ENCODE data around the gene NFATC2IP. TPM values are rescaled to one million over a fixed set of nuclear protein-coding genes. Genes with fewer than 3 reads are reported as not detected.
A peak's percentile ranks its signal among the peaks of the same experiment; 100 is the strongest.

Gene NFATC2IP
- total and polyA plus RNA-seq, 9 of the 15 experiments (the other 6 are each of a cell fraction or from before 2014, with no cell fraction given) = 15.6 to 106 (median 46.9) TPM

- 89% methylated on average over 8 of the region's 10 CpGs for WGBS (ENCODE audit: insufficient coverage, low coverage, missing lambda C conversion rate)
- Histone ChIP-seq H3K4me3 (no peak overlapping the region), H3K9me1 (ENCODE audit: control insufficient read depth, insufficient read depth, low read length) (peaks cover 3% of the 10 kb centered on the region), H3K27ac (ENCODE audit: extremely low read depth, low read depth, low read length) (no peak overlapping the region), H4K20me1 (replicated peaks; ENCODE audit: control insufficient read depth, insufficient read depth, low read length) (no peaks in the 10 kb centered on the region), H3K27me3 (ENCODE audit: control insufficient read depth in 2 of 2, insufficient read depth in 2 of 2, low read length in 2 of 2) (no peaks in the 10 kb centered on the region), H3K36me3 (ENCODE audit: control insufficient read depth, insufficient read depth, low read length) (peaks cover 40% of the 10 kb centered on the region), H3K9ac (ENCODE audit: insufficient read depth in 1 of 2, low read depth in 2 of 2, low read length in 2 of 2) (no peak overlapping the region), H3K9me3 (replicated peaks; ENCODE audit: control insufficient read depth, insufficient read depth, low read depth, low read length) (peaks cover 5% of the 10 kb centered on the region; the same call in 1 of the 2 replicates), H3K79me2 (ENCODE audit: control insufficient read depth, insufficient read depth, low read length) (no peaks in the 10 kb centered on the region), H3K4me1 (replicated peaks in 1 of 2; ENCODE audit: control insufficient read depth in 2 of 2, insufficient read depth in 2 of 2, low read length in 2 of 2) (peaks cover 0 to 38% of the 10 kb centered on the region in 2 experiments; a peak in 1 of 5 replicates), H3K4me2 (ENCODE audit: insufficient read depth, low read length) (no peak overlapping the region), H2AFZ (ENCODE audit: low read depth, low read length) (no peak overlapping the region)
- peak; percentile 81 for TF ChIP-seq ADNP (tag; IDR thresholded peaks at IDR 0.05)
- 0 out of 2 replicates have a peak, but pooled peaks have one; percentile 30 for TF ChIP-seq PTBP1 (IDR thresholded peaks at IDR 0.05; ENCODE audit: low read depth, low read length)
- no peak for TF ChIP-seq RHOXF2B (CRISPR knock-in tag; conservative IDR thresholded peaks at IDR 0.05)
- no peak for TF ChIP-seq ETS2 (tag; IDR thresholded peaks at IDR 0.05; ENCODE audit: borderline replicate concordance, poor library complexity, severe bottlenecking)
- TF ChIP-seq C11orf30 (IDR thresholded peaks at IDR 0.05; ENCODE audit: low read depth) = no peak
- TF ChIP-seq TEAD1 (CRISPR knock-in tag; IDR thresholded peaks at IDR 0.05) = no peak
- 0 out of 2 replicates have a peak, but pooled peaks have one; percentile 34 for TF ChIP-seq POLR2G (IDR thresholded peaks at IDR 0.05; ENCODE audit: low read depth, low read length)
- peak; percentile 28 for TF ChIP-seq CHD4 (IDR thresholded peaks at IDR 0.05; ENCODE audit: insufficient read depth, insufficient replicate concordance, low read depth, low read length, poor library complexity, severe bottlenecking)
- no peak for TF ChIP-seq MCM3 (IDR thresholded peaks at IDR 0.05)
- TF ChIP-seq PHF20 (IDR thresholded peaks at IDR 0.05; ENCODE audit: partially characterized antibody) = peak; percentile 54
- TF ChIP-seq RCOR1 (IDR thresholded peaks at IDR 0.05; ENCODE audit: borderline replicate concordance in 1 of 2, low read depth in 2 of 2, low read length in 2 of 2) = peak in 1 of 2 experiments; percentile 58; a peak in 2 of 4 replicates
- peak; percentile 87; the same call in 1 of the 2 replicates for TF ChIP-seq CBX1 (IDR thresholded peaks at IDR 0.05; ENCODE audit: low read depth)
- peak; percentile 98 for TF ChIP-seq BCOR (IDR thresholded peaks at IDR 0.05)
- no peak for TF ChIP-seq ZNF764 (CRISPR knock-in tag; IDR thresholded peaks at IDR 0.05; ENCODE audit: low read depth)
- TF ChIP-seq HDAC2 (IDR thresholded peaks at IDR 0.05) = peak; percentile 67
- peak; percentile 75 to 88 for TF ChIP-seq KDM1A (IDR thresholded peaks at IDR 0.05)
- TF ChIP-seq VEZF1 (CRISPR knock-in tag; IDR thresholded peaks at IDR 0.05) = no peak
- peak in 1 of 2 experiments; percentile 13; a peak in 1 of 3 replicates for TF ChIP-seq CBX3 (IDR thresholded peaks at IDR 0.05; ENCODE audit: borderline replicate concordance in 1 of 2, low read length in 2 of 2)
- peak; percentile 91 for TF ChIP-seq RBM25 (IDR thresholded peaks at IDR 0.05; ENCODE audit: low read depth, low read length, severe bottlenecking)
- peak; percentile 77; the same call in 1 of the 2 replicates for TF ChIP-seq SMARCA5 (IDR thresholded peaks at IDR 0.05)
- peak; percentile 84 for TF ChIP-seq ZFP36 (IDR thresholded peaks at IDR 0.05; ENCODE audit: low read depth, low read length, partially characterized antibody)
- intact Hi-C loops (cut with micrococcal nuclease) = no loop called here
- ChIA-PET POLR2A (interaction anchor here (1.1 to 2.3 kb wide), 2 partner anchors 11 to 17 kb away, joined by 4 to 9 read pairs; no protein-coding TSS in a partner anchor), CTCF (ENCODE audit: low intra/inter-chr PET ratio) (no interaction called here)
- FAIRE-seq (no peak), ATAC-seq (no peak), DNase-seq (ENCODE audit: extremely low read depth in 1 of 4, low spot score in 3 of 4) (no peak)
- in situ Hi-C loops (cut with MboI) = loop anchor here (10.0 to 25.0 kb wide), 2 partner anchors 102 to 1230 kb away; no protein-coding TSS in a partner anchor
- BruUV-seq (replicated peaks) = no TSS peak
Measured at GRCh38 chr16:28982418-28982817, 31.7 kb downstream of the NFATC2IP start.

All from K562 (cell line).